PFSK-1 (cell line): ENCODE data around the gene ITGAL.

Source experiments
- FOXP2 ChIP-seq: optimal IDR thresholded peaks from 2 replicates; pipeline ENCODE3; 2011; ENCODE audit warnings: borderline replicate concordance, control low read depth, inconsistent platforms; ENCODE audit not compliant: insufficient read depth; ENCODE audit errors: extremely low read length, extremely low read depth
- POLR2AphosphoS5 ChIP-seq: IDR thresholded peaks from 2 replicates; pipeline ENCODE4 v1.6.1; 2012; ENCODE audit warnings: low read depth, mild to moderate bottlenecking, control low read depth, low read length, moderate library complexity
- SIN3A ChIP-seq: IDR thresholded peaks from 2 replicates; pipeline ENCODE4 v1.6.1; 2012; ENCODE audit warnings: mild to moderate bottlenecking, low read length, moderate library complexity, borderline replicate concordance; ENCODE audit not compliant: insufficient read depth
- TAF1 ChIP-seq: IDR thresholded peaks from 2 replicates; pipeline ENCODE4 v1.6.1; 2012; ENCODE audit warnings: low read length, control low read depth, borderline replicate concordance; ENCODE audit not compliant: insufficient read depth
- TF ChIP-seq, protein P1 (sequence below), 2 experiments: IDR thresholded peaks; 2 replicates each; pipeline versions ENCODE4 v1.6.1 to v1.8.0; 2011 to 2012; ENCODE audit warnings: low read depth in 2 of 2, low read length in 2 of 2, control low read depth in 1 of 2, inconsistent platforms in 1 of 2, mild to moderate bottlenecking in 1 of 2, moderate library complexity in 1 of 2; ENCODE audit not compliant: insufficient read depth in 1 of 2

Gene ITGAL

DNA sequence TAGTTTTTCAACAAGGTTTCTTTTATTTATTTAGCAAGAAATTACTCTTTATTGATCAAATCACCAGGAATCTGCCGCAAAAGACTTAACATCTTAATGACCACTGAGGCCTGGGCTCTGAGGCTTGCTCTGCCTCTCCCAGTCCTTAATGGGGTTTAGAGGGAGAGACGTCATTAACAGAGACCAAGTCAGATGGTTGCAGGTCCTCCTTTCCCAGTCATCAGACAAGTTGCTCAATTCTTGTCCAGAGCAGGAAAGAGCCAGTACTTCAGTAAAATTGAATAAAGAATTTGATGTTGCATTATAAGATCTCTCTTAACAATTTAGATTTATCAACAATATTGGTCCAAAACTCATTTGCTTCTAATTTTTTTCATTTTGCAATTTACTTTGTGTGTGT lies 28.9 kb upstream of the ITGAL start:
- TF ChIP-seq POLR2AphosphoS5 (no peak), SIN3A (no peak), FOXP2 (no peak), TAF1 (no peak)
- TF ChIP-seq, protein P1, sequence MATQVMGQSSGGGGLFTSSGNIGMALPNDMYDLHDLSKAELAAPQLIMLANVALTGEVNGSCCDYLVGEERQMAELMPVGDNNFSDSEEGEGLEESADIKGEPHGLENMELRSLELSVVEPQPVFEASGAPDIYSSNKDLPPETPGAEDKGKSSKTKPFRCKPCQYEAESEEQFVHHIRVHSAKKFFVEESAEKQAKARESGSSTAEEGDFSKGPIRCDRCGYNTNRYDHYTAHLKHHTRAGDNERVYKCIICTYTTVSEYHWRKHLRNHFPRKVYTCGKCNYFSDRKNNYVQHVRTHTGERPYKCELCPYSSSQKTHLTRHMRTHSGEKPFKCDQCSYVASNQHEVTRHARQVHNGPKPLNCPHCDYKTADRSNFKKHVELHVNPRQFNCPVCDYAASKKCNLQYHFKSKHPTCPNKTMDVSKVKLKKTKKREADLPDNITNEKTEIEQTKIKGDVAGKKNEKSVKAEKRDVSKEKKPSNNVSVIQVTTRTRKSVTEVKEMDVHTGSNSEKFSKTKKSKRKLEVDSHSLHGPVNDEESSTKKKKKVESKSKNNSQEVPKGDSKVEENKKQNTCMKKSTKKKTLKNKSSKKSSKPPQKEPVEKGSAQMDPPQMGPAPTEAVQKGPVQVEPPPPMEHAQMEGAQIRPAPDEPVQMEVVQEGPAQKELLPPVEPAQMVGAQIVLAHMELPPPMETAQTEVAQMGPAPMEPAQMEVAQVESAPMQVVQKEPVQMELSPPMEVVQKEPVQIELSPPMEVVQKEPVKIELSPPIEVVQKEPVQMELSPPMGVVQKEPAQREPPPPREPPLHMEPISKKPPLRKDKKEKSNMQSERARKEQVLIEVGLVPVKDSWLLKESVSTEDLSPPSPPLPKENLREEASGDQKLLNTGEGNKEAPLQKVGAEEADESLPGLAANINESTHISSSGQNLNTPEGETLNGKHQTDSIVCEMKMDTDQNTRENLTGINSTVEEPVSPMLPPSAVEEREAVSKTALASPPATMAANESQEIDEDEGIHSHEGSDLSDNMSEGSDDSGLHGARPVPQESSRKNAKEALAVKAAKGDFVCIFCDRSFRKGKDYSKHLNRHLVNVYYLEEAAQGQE (IDR thresholded peaks at IDR 0.05; ENCODE audit: insufficient read depth in 1 of 2, low read depth in 2 of 2, low read length in 2 of 2), result no peak

DNA sequence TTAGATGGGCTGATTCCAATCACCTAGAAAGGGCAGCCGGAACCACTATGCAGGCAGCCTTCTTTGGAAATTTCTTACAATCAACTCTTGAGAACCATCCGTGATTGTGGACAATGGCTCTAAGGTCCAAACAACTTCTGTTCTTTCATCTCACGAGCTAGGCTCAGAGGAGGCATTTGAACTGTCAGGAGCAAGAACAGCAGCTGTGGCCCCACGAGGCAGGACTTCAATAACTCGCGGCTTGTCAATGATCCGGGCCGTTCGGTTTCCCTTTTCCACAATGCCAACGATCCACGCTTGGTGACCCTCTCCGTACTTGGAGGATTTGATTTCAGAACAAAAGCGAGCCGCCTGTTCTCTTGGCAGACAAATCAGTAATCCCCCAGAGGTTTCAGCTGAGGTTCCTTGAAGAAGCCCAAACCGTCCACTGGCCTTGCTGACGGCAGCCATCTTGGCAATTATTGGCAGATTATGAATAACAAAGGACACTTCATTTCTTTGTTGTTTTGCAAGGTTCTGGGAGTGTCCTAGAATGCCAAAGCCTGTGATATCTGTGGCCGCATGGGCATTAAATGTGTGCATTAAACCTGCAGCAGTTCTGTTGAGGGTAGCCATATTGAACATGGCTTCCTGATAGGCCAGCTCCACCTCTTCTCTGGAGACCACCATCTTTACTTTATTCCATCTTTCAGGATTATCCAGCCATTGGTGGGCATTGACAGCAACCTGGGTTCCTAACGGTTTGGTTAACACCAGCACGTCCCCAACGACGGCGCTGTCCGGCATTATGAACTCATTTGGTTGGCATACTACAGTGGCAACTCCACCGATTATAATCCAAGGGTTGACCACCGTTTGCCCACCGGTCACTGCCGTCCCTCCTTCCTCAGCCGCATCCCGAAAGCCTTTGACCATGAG lies 28.1 kb upstream of the ITGAL start:
- TF ChIP-seq SIN3A, result no peak
- no peak for TF ChIP-seq TAF1
- TF ChIP-seq, protein P1 (IDR thresholded peaks at IDR 0.05; ENCODE audit: insufficient read depth in 1 of 2, low read depth in 2 of 2, low read length in 2 of 2), result no peak

DNA sequence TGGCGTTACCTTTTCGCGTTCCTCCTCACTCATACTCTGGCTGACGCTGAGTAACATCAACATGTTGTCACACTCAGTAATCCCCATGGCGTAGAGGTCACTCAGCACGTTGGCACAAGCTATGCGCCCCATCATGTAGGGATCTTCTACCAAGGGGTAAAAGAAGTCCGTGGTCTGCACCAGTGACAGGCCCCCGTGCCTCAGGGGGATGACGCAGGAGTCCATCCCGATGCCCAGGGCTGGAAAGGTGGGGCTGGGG lies 27.5 kb upstream of the ITGAL start:
- TF ChIP-seq FOXP2 (no peak), POLR2AphosphoS5 (no peak), TAF1 (no peak), SIN3A (no peak)
- TF ChIP-seq, protein P1 (IDR thresholded peaks at IDR 0.05; ENCODE audit: insufficient read depth in 1 of 2, low read depth in 2 of 2, low read length in 2 of 2), result no peak

DNA sequence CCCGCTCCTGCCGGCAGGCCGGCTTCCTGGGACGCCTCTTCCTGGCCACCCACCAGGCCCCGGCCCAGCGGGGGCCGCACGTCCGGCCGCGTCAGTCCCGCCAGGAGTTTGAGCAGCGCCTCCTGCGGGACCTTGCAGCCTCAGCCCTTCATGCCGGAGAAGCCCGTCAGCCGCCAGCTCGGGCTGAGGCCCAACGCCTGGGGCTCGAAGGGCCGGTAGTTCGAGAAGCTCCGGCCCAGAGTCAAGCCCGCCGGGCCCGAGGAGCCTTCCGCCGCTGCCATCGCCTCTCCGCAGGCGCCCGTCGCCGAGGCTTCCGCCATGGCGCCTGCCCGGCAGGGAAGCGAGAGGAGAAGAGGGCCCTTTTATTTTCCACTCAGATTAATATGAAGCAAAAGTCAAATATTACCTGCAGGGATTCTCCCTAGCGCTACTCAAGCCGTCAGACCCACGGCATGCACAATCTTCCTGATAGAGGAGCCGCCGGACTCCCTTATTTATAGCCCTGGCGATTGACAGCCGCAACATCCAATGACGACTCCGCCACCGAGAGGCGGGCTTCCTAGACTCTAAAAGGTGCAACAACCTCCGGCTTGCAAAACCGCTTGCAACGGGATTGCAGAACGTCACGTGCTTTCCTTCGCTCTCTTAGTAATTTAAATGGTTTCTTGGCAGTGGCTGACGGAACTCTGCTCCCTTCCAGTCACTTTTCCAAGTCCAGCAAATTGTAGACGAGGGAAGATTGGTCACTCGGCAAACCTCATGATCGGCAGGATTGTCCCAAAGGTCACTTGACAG lies 26.9 kb upstream of the ITGAL start, which contains the start of gene SEPHS2:
TSS of gene SEPHS2 (minus strand) at position 467 of the 795 bp plus-strand sequence. CDS start at position 320, 147 bp downstream.
- TF ChIP-seq FOXP2 (no peak), POLR2AphosphoS5 (peak; percentile 95), TAF1 (peak; percentile 84), SIN3A (0 out of 2 replicates have a peak, but pooled peaks have one; percentile 12)
- TF ChIP-seq, protein P1 (IDR thresholded peaks at IDR 0.05; ENCODE audit: insufficient read depth in 1 of 2, low read depth in 2 of 2, low read length in 2 of 2), result no peak
